Measurements from ENCODE around the gene FBLN1.
A peak's percentile ranks its signal among the peaks of the same experiment; 100 is the strongest.

Gene FBLN1

DNA sequence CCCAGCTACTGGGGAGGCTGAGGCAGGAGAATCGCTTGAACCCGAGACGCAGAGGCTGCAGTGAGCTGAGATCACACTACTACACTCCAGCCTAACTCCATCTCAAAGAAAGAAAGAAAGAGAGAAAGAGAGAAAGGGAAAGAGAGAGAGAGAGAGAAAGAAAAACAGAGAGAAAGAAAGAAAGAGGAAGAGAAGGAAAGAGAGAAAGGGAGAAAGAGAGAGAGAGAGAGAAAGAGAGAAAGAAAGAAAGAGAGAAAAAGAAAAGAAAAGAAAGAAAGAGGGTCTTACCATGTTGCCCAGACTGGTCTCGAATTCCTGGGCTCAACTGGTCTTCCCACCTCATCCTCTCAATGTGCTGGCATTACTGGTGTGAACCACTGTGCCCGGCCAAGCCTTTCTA lies 22.3 kb downstream of the FBLN1 start:
- TF ChIP-seq, protein P1, sequence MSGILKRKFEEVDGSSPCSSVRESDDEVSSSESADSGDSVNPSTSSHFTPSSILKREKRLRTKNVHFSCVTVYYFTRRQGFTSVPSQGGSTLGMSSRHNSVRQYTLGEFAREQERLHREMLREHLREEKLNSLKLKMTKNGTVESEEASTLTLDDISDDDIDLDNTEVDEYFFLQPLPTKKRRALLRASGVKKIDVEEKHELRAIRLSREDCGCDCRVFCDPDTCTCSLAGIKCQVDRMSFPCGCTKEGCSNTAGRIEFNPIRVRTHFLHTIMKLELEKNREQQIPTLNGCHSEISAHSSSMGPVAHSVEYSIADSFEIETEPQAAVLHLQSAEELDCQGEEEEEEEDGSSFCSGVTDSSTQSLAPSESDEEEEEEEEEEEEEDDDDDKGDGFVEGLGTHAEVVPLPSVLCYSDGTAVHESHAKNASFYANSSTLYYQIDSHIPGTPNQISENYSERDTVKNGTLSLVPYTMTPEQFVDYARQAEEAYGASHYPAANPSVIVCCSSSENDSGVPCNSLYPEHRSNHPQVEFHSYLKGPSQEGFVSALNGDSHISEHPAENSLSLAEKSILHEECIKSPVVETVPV (CRISPR knock-in tag; IDR thresholded peaks at IDR 0.05): no peak
- no peak for ATAC-seq

DNA sequence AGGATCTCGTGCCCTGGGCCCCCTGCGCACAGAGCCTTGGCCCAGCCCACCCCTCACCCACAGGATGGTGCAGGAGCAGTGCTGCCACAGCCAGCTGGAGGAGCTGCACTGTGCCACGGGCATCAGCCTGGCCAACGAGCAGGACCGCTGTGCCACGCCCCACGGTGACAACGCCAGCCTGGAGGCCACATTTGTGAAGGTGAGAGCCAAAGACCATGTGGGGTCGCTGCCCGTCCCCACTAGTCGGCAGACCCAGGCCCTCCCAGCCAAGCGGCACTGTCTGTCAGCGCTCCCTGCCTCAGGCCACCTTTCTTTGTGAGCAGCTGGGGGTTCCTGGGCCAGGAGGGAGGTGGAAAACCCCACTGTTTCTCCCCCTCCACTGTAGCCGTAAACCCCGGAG lies 22.8 kb downstream of the FBLN1 start:
- TF ChIP-seq ISL1 (CRISPR knock-in tag; IDR thresholded peaks at IDR 0.05) (no peak), TCF4 (CRISPR knock-in tag; IDR thresholded peaks at IDR 0.05; ENCODE audit: borderline replicate concordance) (no peak), ZFP30 (CRISPR knock-in tag; IDR thresholded peaks at IDR 0.05) (no peak), BACH2 (CRISPR knock-in tag; IDR thresholded peaks at IDR 0.05; ENCODE audit: borderline replicate concordance) (no peak), GLIS3 (CRISPR knock-in tag; IDR thresholded peaks at IDR 0.05) (no peak), RARB (CRISPR knock-in tag; IDR thresholded peaks at IDR 0.05) (no peak), ESRRG (CRISPR knock-in tag; IDR thresholded peaks at IDR 0.05) (no peak), ARNTL (CRISPR knock-in tag; IDR thresholded peaks at IDR 0.05; ENCODE audit: borderline replicate concordance, low read depth) (no peak), ZNF565 (CRISPR knock-in tag; conservative IDR thresholded peaks at IDR 0.05; ENCODE audit: low read depth) (no peak), SNAI2 (CRISPR knock-in tag; IDR thresholded peaks at IDR 0.05) (no peak), POU6F1 (CRISPR knock-in tag; IDR thresholded peaks at IDR 0.05; ENCODE audit: borderline replicate concordance, low read depth) (no peak), ZFP3 (CRISPR knock-in tag; IDR thresholded peaks at IDR 0.05) (no peak), TOX (CRISPR knock-in tag; IDR thresholded peaks at IDR 0.05; ENCODE audit: borderline replicate concordance) (no peak), OSR1 (CRISPR knock-in tag; IDR thresholded peaks at IDR 0.05) (no peak), ZNF70 (CRISPR knock-in tag; IDR thresholded peaks at IDR 0.05) (no peak), ZC3H10 (CRISPR knock-in tag; IDR thresholded peaks at IDR 0.05) (no peak), CSDC2 (CRISPR knock-in tag; IDR thresholded peaks at IDR 0.05) (no peak)
- TF ChIP-seq, protein P2, sequence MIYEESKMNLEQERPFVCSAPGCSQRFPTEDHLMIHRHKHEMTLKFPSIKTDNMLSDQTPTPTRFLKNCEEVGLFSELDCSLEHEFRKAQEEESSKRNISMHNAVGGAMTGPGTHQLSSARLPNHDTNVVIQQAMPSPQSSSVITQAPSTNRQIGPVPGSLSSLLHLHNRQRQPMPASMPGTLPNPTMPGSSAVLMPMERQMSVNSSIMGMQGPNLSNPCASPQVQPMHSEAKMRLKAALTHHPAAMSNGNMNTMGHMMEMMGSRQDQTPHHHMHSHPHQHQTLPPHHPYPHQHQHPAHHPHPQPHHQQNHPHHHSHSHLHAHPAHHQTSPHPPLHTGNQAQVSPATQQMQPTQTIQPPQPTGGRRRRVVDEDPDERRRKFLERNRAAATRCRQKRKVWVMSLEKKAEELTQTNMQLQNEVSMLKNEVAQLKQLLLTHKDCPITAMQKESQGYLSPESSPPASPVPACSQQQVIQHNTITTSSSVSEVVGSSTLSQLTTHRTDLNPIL (CRISPR knock-in tag; IDR thresholded peaks at IDR 0.05; ENCODE audit: low read depth): no peak
- TF ChIP-seq, protein P1 (CRISPR knock-in tag; IDR thresholded peaks at IDR 0.05): no peak
- ATAC-seq: no peak

GRCh38 chr22:45526281-45526680 lies 23.6 kb downstream of the FBLN1 start:
- TF ChIP-seq ZC3H10 (CRISPR knock-in tag; IDR thresholded peaks at IDR 0.05) (no peak), ZFP3 (CRISPR knock-in tag; IDR thresholded peaks at IDR 0.05) (no peak), ZNF70 (CRISPR knock-in tag; IDR thresholded peaks at IDR 0.05) (no peak)
- TF ChIP-seq, protein P1 (CRISPR knock-in tag; IDR thresholded peaks at IDR 0.05): no peak

GRCh38 chr22:45526768-45527360 lies 24.2 kb downstream of the FBLN1 start:
- ATAC-seq: peak; percentile 29; the same call in 1 of the 3 replicates
- TF ChIP-seq TCF4 (CRISPR knock-in tag; IDR thresholded peaks at IDR 0.05; ENCODE audit: borderline replicate concordance) (no peak), ZNF70 (CRISPR knock-in tag; IDR thresholded peaks at IDR 0.05) (no peak), SNAI2 (CRISPR knock-in tag; IDR thresholded peaks at IDR 0.05) (no peak), ZNF565 (CRISPR knock-in tag; conservative IDR thresholded peaks at IDR 0.05; ENCODE audit: low read depth) (no peak), PATZ1 (CRISPR knock-in tag; IDR thresholded peaks at IDR 0.05; ENCODE audit: borderline replicate concordance) (no peak), ARNTL (CRISPR knock-in tag; IDR thresholded peaks at IDR 0.05; ENCODE audit: borderline replicate concordance, low read depth) (no peak), ZNF8 (CRISPR knock-in tag; IDR thresholded peaks at IDR 0.05) (no peak), CSDC2 (CRISPR knock-in tag; IDR thresholded peaks at IDR 0.05) (no peak), ESRRG (CRISPR knock-in tag; IDR thresholded peaks at IDR 0.05) (no peak)
- TF ChIP-seq, protein P3, sequence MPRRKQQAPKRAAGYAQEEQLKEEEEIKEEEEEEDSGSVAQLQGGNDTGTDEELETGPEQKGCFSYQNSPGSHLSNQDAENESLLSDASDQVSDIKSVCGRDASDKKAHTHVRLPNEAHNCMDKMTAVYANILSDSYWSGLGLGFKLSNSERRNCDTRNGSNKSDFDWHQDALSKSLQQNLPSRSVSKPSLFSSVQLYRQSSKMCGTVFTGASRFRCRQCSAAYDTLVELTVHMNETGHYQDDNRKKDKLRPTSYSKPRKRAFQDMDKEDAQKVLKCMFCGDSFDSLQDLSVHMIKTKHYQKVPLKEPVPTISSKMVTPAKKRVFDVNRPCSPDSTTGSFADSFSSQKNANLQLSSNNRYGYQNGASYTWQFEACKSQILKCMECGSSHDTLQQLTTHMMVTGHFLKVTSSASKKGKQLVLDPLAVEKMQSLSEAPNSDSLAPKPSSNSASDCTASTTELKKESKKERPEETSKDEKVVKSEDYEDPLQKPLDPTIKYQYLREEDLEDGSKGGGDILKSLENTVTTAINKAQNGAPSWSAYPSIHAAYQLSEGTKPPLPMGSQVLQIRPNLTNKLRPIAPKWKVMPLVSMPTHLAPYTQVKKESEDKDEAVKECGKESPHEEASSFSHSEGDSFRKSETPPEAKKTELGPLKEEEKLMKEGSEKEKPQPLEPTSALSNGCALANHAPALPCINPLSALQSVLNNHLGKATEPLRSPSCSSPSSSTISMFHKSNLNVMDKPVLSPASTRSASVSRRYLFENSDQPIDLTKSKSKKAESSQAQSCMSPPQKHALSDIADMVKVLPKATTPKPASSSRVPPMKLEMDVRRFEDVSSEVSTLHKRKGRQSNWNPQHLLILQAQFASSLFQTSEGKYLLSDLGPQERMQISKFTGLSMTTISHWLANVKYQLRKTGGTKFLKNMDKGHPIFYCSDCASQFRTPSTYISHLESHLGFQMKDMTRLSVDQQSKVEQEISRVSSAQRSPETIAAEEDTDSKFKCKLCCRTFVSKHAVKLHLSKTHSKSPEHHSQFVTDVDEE (CRISPR knock-in tag; IDR thresholded peaks at IDR 0.05): no peak
- TF ChIP-seq, protein P2 (CRISPR knock-in tag; IDR thresholded peaks at IDR 0.05; ENCODE audit: low read depth): no peak

More at GRCh38 chr22:45526281-45526680, 23.6 kb downstream of the FBLN1 start:
- ATAC-seq: no peak
